BE2C (cell line): ENCODE measurements around the gene TRMT1.
"Not testable (repeated sequence)": the region's sequence is repeated elsewhere in the genome, so short reads cannot be mapped to it uniquely, and the experiment has no call there.

Experiments
- DNase-seq: peaks from one replicate; pipeline ENCODE4 v3.0.0-alpha.2; 2020
- H3K27me3 ChIP-seq: fragments of 250-450 bp; sonication (Bioruptor Pico); 2 replicates; pipeline ENCODE4 v1.5.1; 2020; ENCODE audit warnings: mild to moderate bottlenecking
- H3K36me3 ChIP-seq: fragments of 250-450 bp; sonication (Bioruptor Pico); 2 replicates; pipeline ENCODE4 v1.5.1; 2020; ENCODE audit warnings: mild to moderate bottlenecking
- H3K4me1 ChIP-seq: fragments of 250-450 bp; sonication (Bioruptor Pico); 2 replicates; pipeline ENCODE4 v1.5.1; 2020
- H3K4me3 ChIP-seq: 2 replicates; pipeline ENCODE4 v1.5.1; 2011; ENCODE audit warnings: low read depth, low read length
- H3K9me3 ChIP-seq: fragments of 250-450 bp; sonication (Bioruptor Pico); 2 replicates; pipeline ENCODE4 v1.5.1; 2020
- CTCF ChIP-seq: IDR thresholded peaks from 2 replicates; pipeline ENCODE4 v1.5.1; 2012; ENCODE audit warnings: mild to moderate bottlenecking, low read depth, low read length

Gene TRMT1

GRCh38 chr19:13150931-13151604, 34.5 kb upstream of the TRMT1 start:
- Histone ChIP-seq H3K27me3 (no peaks in the 10 kb centered on the region), H3K36me3 (peaks cover 6% of the 10 kb centered on the region), H3K4me1 (peaks cover 5% of the 10 kb centered on the region), H3K4me3 (peak overlapping the region; percentile 73), H3K9me3 (no peaks in the 10 kb centered on the region)
- no peak for DNase-seq
- TF ChIP-seq CTCF = no peak

GRCh38 chr19:13150187-13150930, 33.8 kb upstream of the TRMT1 start, which contains the start of the genes IER2 and STX10:
TSS of gene IER2 (plus strand) at chr19:13150411. CDS start at chr19:13153187, 2,776 bp downstream.
TSS of gene STX10 (minus strand) at chr19:13150375. CDS start at chr19:13150173, 202 bp downstream.
- peaks cover 2% of the 10 kb centered on the region; the same call in 1 of the 2 replicates for H3K4me1 ChIP-seq
- DNase-seq = peak; percentile 93
- peak within 1 kb of the TSS; percentile 73 for H3K4me3 ChIP-seq
- peaks cover 6% of the 10 kb centered on the region for H3K36me3 ChIP-seq
- TF ChIP-seq CTCF = peak; percentile 64
- H3K9me3 ChIP-seq = no peaks in the 10 kb centered on the region
- H3K27me3 ChIP-seq = no peaks in the 10 kb centered on the region

GRCh38 chr19:13149628-13150186, 33.2 kb upstream of the TRMT1 start:
- H3K4me1 ChIP-seq = no peaks in the 10 kb centered on the region
- no peak for TF ChIP-seq CTCF
- DNase-seq = peak; percentile 68
- H3K36me3 ChIP-seq = peaks cover 6% of the 10 kb centered on the region
- H3K27me3 ChIP-seq = no peaks in the 10 kb centered on the region
- peak overlapping the region; percentile 73 for H3K4me3 ChIP-seq
- no peaks in the 10 kb centered on the region for H3K9me3 ChIP-seq

DNA sequence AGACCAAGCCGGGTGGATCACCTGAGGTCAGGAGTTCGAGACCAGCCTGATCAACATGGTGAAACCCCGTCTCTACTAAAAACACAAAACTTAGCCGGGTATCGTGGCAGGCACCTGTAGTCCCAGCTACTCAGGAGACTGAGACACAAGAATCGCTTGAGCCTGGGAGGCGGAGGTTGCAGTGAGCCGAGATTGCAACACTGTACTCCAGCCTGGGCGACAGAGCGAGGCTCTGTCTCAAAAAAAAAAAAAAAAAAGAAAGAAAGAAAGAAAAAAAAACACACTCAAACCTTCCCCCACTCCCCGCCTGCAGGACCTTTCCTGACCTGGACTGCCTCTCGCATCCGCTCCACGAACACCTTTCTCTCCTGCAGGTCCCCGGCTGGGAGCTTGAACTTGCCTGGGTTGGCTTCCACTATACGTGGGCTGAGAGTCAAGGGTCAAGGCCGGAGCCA, 32.7 kb upstream of the TRMT1 start:
- H3K27me3 ChIP-seq, DNase-seq: not testable (repeated sequence)

GRCh38 chr19:13146763-13147563, 30.4 kb upstream of the TRMT1 start:
- no peaks in the 10 kb centered on the region for H3K27me3 ChIP-seq
- no peaks in the 10 kb centered on the region for H3K9me3 ChIP-seq
- no peaks in the 10 kb centered on the region for H3K4me1 ChIP-seq
- no peak overlapping the region for H3K4me3 ChIP-seq
- TF ChIP-seq CTCF = no peak
- DNase-seq = no peak
- H3K36me3 ChIP-seq = peaks cover 4% of the 10 kb centered on the region

More for the DNA sequence above, 32.7 kb upstream of the TRMT1 start:
- peak overlapping the region; percentile 73 for H3K4me3 ChIP-seq
- H3K9me3 ChIP-seq, H3K4me1 ChIP-seq, H3K36me3 ChIP-seq: not testable (repeated sequence)
